ENCODE results near the gene TDP1.

TDP1 gene

DNA sequence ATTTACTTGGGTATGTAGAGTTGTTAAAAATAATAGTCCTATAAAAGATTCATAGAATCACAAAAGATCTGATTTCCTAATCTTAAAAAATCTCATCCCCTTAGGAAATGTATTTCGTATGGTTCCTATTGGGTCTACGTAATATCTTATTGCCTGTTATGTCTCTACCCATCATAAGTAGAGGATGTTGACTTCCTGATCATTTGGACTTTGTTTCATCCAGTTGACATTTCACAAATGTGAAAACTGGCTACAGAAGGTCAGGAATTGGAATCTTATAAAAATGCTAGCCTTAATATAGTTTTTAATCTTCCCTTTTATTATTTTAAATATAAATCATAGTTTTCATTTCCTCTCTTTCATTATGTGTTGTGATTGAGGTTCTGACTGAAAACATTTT lies 45.2 kb downstream of the TDP1 start:
- TF ChIP-seq CTCF (conservative IDR thresholded peaks at IDR 0.05; ENCODE audit: low read depth, low read length), result no peak
- no peak for DNase-seq (ENCODE audit: low read depth)
- no peak overlapping the region for H3K4me3 ChIP-seq (ENCODE audit: low read depth, low read length)

GRCh38 chr14:90003526-90004307 lies 48.0 kb downstream of the TDP1 start:
- no peak for TF ChIP-seq CTCF (conservative IDR thresholded peaks at IDR 0.05; ENCODE audit: low read depth, low read length)
- no peak overlapping the region for H3K4me3 ChIP-seq (ENCODE audit: low read depth, low read length)
- no peak for DNase-seq (ENCODE audit: low read depth)

- no peak for DNase-seq (ENCODE audit: low read depth)
- no peak overlapping the region for H3K4me3 ChIP-seq (ENCODE audit: low read depth, low read length)
- TF ChIP-seq CTCF (conservative IDR thresholded peaks at IDR 0.05; ENCODE audit: low read depth, low read length), result no peak
Observed at GRCh38 chr14:90005441-90005840, 49.7 kb downstream of the TDP1 start.

DNA sequence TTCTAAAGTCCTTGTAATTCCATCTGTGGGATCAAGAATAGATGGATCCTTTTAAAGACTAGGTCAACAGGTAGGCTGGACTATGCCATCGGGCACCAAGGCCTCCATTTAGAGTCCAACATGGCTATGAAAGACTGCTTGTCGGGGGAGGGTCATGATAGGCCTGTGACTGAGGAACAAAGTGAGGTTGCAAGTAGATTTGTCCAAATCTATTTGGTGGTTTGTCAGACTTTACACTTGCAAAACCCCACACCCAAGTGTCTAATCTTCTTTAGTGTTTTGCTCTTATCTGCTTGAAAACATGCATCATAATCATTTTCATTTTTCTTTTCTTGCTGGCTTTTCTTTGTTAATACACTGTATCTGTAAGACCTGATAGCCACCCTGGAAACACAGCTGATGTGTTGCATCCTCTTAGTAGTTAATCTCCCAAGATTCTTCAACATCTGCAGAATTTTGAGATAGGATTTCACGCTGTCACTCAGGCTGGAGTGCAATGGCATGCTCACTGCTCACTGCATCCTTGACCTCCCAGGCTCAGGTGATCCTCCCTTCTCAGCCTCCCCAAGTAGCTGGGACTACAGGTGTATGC lies 50.3 kb downstream of the TDP1 start:
- no peak for DNase-seq (ENCODE audit: low read depth)
- H3K4me3 ChIP-seq (ENCODE audit: low read depth, low read length), result no peak overlapping the region
- TF ChIP-seq CTCF (conservative IDR thresholded peaks at IDR 0.05; ENCODE audit: low read depth, low read length), result no peak

DNA sequence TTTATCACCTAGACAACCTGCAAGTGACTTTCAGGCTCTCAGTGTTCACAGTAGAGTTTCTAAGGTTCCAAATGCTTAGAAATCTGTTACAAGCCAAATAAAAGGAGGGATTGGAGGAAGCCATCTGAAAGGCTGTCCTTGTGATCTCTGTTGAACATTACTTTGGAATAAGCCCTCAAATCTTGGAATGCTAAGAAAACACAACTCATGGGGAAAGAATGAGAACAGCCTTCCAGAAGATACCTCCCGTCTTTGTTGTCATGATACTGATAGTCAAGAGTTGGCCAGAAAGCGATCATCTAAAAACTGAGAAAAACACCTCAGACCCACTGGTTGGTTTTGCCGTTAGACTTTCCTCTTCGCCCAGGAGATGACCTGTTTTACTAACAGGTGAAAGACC lies 61.6 kb downstream of the TDP1 start:
- no peak overlapping the region for H3K4me3 ChIP-seq (ENCODE audit: low read depth, low read length)
- TF ChIP-seq CTCF (conservative IDR thresholded peaks at IDR 0.05; ENCODE audit: low read depth, low read length), result no peak
- no peak for DNase-seq (ENCODE audit: low read depth)

GRCh38 chr14:90019824-90020523 lies 64.2 kb downstream of the TDP1 start:
- no peak for DNase-seq (ENCODE audit: low read depth)
- no peak overlapping the region for H3K4me3 ChIP-seq (ENCODE audit: low read depth, low read length)
- no peak for TF ChIP-seq CTCF (conservative IDR thresholded peaks at IDR 0.05; ENCODE audit: low read depth, low read length)
